ENCODE measurements around the gene HPS5. TPM values are rescaled to one million over a fixed set of nuclear protein-coding genes. Genes with fewer than 3 reads are reported as not detected.

The HPS5 gene
- total RNA-seq, 2 experiments from 2014 or later = 16.0 to 17.2 TPM

- ATAC-seq = peak; percentile 12
- POLR2A ChIA-PET = interaction anchor here (0.6 to 3.9 kb wide), 17 partner anchors 8 to 312 kb away, joined by 3 to 69 read pairs (median 4); partner anchors contain the start of genes LDHA and TSG101
- Mint-ChIP-seq H3K27ac (peak overlapping the region; percentile 100), H3K9me3 (no peaks in the 10 kb centered on the region), H3K27me3 (no peaks in the 10 kb centered on the region), H3K36me3 (ENCODE audit: low read depth) (peaks cover 23% of the 10 kb centered on the region), H3K4me1 (ENCODE audit: low read depth) (peaks cover 53% of the 10 kb centered on the region), H3K4me3 (peak overlapping the region; percentile 90)
- TF ChIP-seq CTCF (IDR thresholded peaks at IDR 0.05) = no peak
- no peak for DNase-seq
- CTCF ChIA-PET = interaction anchor here (1.1 to 3.8 kb wide), 5 partner anchors 9 to 406 kb away, joined by 3 to 26 read pairs (median 4); no protein-coding TSS in a partner anchor
- intact Hi-C loops (cut with micrococcal nuclease) = loop anchor here (5.0 kb wide), 3 partner anchors 61 to 311 kb away; partner anchors contain the start of genes SPTY2D1 and TSG101
Observed at GRCh38 chr11:18321578-18321968, 367 bp downstream of the HPS5 start.

DNA sequence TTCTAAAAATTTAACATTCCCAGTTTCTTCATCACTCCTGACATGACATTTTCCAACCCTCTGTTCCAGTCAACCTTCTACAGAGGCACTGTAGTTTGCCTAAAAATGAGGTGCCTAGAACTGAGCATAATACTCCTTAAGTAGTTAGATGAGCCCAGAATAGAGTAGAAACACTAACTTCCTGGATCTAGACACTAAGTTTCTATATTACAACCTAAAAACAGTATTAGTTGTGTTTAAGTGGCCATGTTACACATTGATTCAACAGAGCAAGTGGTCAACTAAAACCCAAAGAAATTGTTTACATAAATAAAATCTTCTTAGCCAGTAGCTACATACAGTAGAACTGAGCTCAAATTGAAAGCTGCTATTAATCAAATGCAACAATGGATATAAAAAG, 1.3 kb downstream of the HPS5 start:
- no peak for TF ChIP-seq CTCF (IDR thresholded peaks at IDR 0.05)
- DNase-seq (no peak), ATAC-seq (no peak)
- CTCF ChIA-PET = interaction anchor here (1.0 to 3.8 kb wide), 7 partner anchors 8 to 245 kb away, joined by 3 to 26 read pairs (median 4); no protein-coding TSS in a partner anchor
- peak overlapping the region; percentile 90 for H3K4me3 Mint-ChIP-seq
- no peaks in the 10 kb centered on the region for H3K9me3 Mint-ChIP-seq
- no peak overlapping the region for H3K27ac Mint-ChIP-seq
- H3K27me3 Mint-ChIP-seq = no peaks in the 10 kb centered on the region
- H3K36me3 Mint-ChIP-seq (ENCODE audit: low read depth) = peaks cover 23% of the 10 kb centered on the region
- intact Hi-C loops (cut with micrococcal nuclease) = loop anchor here (5.0 kb wide), 3 partner anchors 62 to 312 kb away; partner anchors contain the start of genes SPTY2D1 and TSG101
- H3K4me1 Mint-ChIP-seq (ENCODE audit: low read depth) = peaks cover 52% of the 10 kb centered on the region
- POLR2A ChIA-PET = interaction anchor here (1.2 to 3.9 kb wide), 6 partner anchors 9 to 313 kb away, joined by 3 to 69 read pairs (median 10); partner anchors contain the start of genes LDHA, SPTY2D1 and TSG101

DNA sequence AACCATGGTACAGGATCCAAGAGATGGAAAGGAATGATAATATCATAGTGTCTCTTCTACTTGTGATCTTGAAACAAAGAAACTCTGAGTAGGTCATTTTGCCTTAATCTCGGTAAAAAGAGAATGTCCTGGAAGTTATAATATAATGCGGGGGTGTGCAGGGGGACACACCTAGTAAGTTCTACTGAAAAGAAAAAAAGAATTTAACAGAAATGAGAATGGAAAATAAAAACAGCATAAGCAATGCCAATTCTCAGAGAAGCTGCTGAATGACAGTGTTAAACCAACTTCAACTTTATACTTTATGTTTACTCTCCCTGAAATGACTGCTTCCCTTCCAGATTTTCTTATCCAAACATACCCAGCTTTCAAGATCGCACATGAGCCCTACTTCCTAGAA, 2.0 kb downstream of the HPS5 start:
- H3K27ac Mint-ChIP-seq = no peak overlapping the region
- CTCF ChIA-PET = interaction anchor here (1.0 to 3.8 kb wide), 4 partner anchors 25 to 244 kb away, joined by 3 to 26 read pairs (median 5); no protein-coding TSS in a partner anchor
- H3K27me3 Mint-ChIP-seq = no peaks in the 10 kb centered on the region

DNA sequence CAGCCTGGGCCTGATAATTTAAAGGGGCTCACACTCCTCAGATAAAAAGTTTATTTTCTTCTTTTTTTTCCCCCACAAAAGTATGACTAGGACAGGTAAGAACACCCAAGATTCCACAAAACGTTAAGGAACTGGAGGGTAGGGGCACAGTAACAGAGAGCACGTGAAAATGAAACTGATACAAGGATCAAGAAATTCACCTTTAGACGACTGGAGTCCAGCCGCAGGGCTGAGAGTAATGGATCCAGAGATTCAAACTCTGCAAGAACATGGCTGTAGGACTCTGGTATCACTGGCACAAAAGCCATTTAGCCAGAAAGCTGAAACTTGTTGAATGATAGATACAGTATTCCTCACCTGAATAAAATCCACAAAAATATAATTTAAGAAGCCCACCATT, 4.4 kb downstream of the HPS5 start:
- H3K36me3 Mint-ChIP-seq (ENCODE audit: low read depth) = peaks cover 11% of the 10 kb centered on the region
- H3K27me3 Mint-ChIP-seq = no peaks in the 10 kb centered on the region
- DNase-seq (no peak), ATAC-seq (no peak)
- ChIA-PET POLR2A (no interaction called here), CTCF (no interaction called here)
- H3K27ac Mint-ChIP-seq = no peak overlapping the region
- TF ChIP-seq CTCF (IDR thresholded peaks at IDR 0.05) = no peak
- no peak overlapping the region for H3K4me3 Mint-ChIP-seq
- H3K4me1 Mint-ChIP-seq (ENCODE audit: low read depth) = peaks cover 32% of the 10 kb centered on the region
- intact Hi-C loops (cut with micrococcal nuclease) = no loop called here
- H3K9me3 Mint-ChIP-seq = no peaks in the 10 kb centered on the region

More for the DNA sequence above, 2.0 kb downstream of the HPS5 start:
- POLR2A ChIA-PET = interaction anchor here (0.6 to 3.9 kb wide), 4 partner anchors 74 to 314 kb away, joined by 3 to 69 read pairs (median 5); partner anchors contain the start of genes LDHA and SPTY2D1
- Mint-ChIP-seq H3K4me3 (peak overlapping the region; percentile 90), H3K9me3 (no peaks in the 10 kb centered on the region), H3K36me3 (ENCODE audit: low read depth) (peaks cover 19% of the 10 kb centered on the region), H3K4me1 (ENCODE audit: low read depth) (peaks cover 45% of the 10 kb centered on the region)
- TF ChIP-seq CTCF (IDR thresholded peaks at IDR 0.05) = no peak
- ATAC-seq = no peak
- intact Hi-C loops (cut with micrococcal nuclease) = loop anchor here (5.0 kb wide), 3 partner anchors 62 to 312 kb away; partner anchors contain the start of genes SPTY2D1 and TSG101
- DNase-seq = no peak

DNA sequence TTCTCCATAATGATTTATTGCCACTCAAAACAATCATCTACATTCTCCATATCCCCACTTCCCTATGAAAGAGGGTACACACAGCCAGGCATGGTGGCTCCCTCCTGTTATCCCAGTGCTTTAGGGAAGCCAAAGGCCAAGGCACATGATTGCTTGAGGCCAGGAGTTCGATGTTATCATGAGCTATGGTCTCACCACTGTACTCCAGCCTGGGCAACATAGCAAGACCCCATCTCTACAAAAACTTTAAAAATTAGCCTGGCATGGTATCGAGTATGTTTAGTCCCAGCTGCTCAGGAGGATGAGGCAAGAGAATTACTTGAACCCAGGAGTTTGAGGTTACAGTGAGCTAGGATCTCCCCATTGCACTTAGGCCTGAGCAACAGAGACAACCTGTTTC, 6.0 kb downstream of the HPS5 start:
- no peak for TF ChIP-seq CTCF (IDR thresholded peaks at IDR 0.05)
- CTCF ChIA-PET = interaction anchor here (1.1 to 2.6 kb wide), 2 partner anchors 10 to 72 kb away, joined by 3 to 10 read pairs; no protein-coding TSS in a partner anchor
- POLR2A ChIA-PET = no interaction called here
- no peak for ATAC-seq
- no peak overlapping the region for H3K4me3 Mint-ChIP-seq
- H3K4me1 Mint-ChIP-seq (ENCODE audit: low read depth) = peaks cover 30% of the 10 kb centered on the region
- no peaks in the 10 kb centered on the region for H3K9me3 Mint-ChIP-seq
- no peak overlapping the region for H3K27ac Mint-ChIP-seq
- H3K27me3 Mint-ChIP-seq = no peaks in the 10 kb centered on the region
- peaks cover 20% of the 10 kb centered on the region for H3K36me3 Mint-ChIP-seq (ENCODE audit: low read depth)
- no peak for DNase-seq
- intact Hi-C loops (cut with micrococcal nuclease) = no loop called here

All from activated CD8-positive, alpha-beta T cell treated with anti-CD3 and anti-CD28 coated beads for 36 hours (primary cell).